HPDE6-E6E7 (cell line): Measurements from ENCODE around the gene MAP4K3.
A peak's percentile ranks its signal among the peaks of the same experiment; 100 is the strongest.
"Not testable (repeated sequence)": the region's sequence is repeated elsewhere in the genome, so short reads cannot be mapped to it uniquely, and the experiment has no call there.

Experiments used
- DNase-seq: peaks from one replicate; pipeline ENCODE4 v3.0.0; 2011; ENCODE audit warnings: missing footprints; ENCODE audit errors: extremely low spot score

The MAP4K3 gene

GRCh38 chr2:39409697-39410389 is 27.2 kb downstream of the MAP4K3 start:
- no peak for DNase-seq

GRCh38 chr2:39408351-39409136 is 28.5 kb downstream of the MAP4K3 start:
- no peak for DNase-seq

- DNase-seq: no peak
These were observed 29.4 kb downstream of the MAP4K3 start for GRCh38 chr2:39407516-39408296.

GRCh38 chr2:39405364-39405763 is 31.7 kb downstream of the MAP4K3 start:
- no peak for DNase-seq

- no peak for DNase-seq
These were observed 33.8 kb downstream of the MAP4K3 start for GRCh38 chr2:39403311-39403710.

- no peak for DNase-seq
These were observed 35.8 kb downstream of the MAP4K3 start for GRCh38 chr2:39401319-39401718.

GRCh38 chr2:39399570-39399969 is 37.5 kb downstream of the MAP4K3 start:
- no peak for DNase-seq

- no peak for DNase-seq
These were observed 41.8 kb downstream of the MAP4K3 start for GRCh38 chr2:39395313-39395712.

- DNase-seq: no peak
These were observed 42.5 kb downstream of the MAP4K3 start for GRCh38 chr2:39394516-39394961.

- no peak for DNase-seq
These were observed 44.4 kb downstream of the MAP4K3 start for GRCh38 chr2:39392672-39393071.

GRCh38 chr2:39390216-39390615 is 46.9 kb downstream of the MAP4K3 start:
- DNase-seq: no peak

- DNase-seq: no peak
These were observed 51.0 kb downstream of the MAP4K3 start for GRCh38 chr2:39386064-39386463.

GRCh38 chr2:39385172-39385571 is 51.9 kb downstream of the MAP4K3 start:
- peak; percentile 41 for DNase-seq

- DNase-seq: not testable (repeated sequence)
These were observed 53.0 kb downstream of the MAP4K3 start for GRCh38 chr2:39384071-39384470.

GRCh38 chr2:39383146-39383545 is 53.9 kb downstream of the MAP4K3 start:
- no peak for DNase-seq

- no peak for DNase-seq
These were observed 55.4 kb downstream of the MAP4K3 start for GRCh38 chr2:39381653-39382052.

- DNase-seq: no peak
These were observed 56.4 kb downstream of the MAP4K3 start for GRCh38 chr2:39380525-39381150.

GRCh38 chr2:39379643-39380524 is 57.2 kb downstream of the MAP4K3 start:
- peak; percentile 8 for DNase-seq

- no peak for DNase-seq
These were observed 58.1 kb downstream of the MAP4K3 start for GRCh38 chr2:39378968-39379367.

- no peak for DNase-seq
These were observed 59.7 kb downstream of the MAP4K3 start for GRCh38 chr2:39377226-39377939.
